Measurements from ENCODE around the gene MX1.

DNA sequence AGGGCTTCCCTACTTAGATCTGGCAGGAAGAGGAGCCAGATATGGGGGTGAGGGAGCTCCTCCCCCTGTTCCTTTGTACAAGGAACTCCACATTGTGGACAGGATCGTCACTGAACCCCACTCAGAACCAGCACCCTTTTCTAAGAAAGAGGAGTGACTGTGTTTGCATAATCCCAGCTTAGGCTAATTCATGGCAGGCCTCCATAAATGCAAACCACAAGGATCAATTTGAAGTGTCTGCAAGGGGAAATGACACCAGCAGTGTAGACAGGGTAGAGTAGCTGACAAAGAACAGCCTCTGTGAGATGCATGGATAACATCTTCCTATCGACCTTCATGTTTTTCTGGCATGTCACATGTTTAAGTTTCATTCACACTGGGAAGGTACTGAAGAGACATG is 11.7 kb downstream of the MX1 start:
- TF ChIP-seq EZH2 (IDR thresholded peaks at IDR 0.05; ENCODE audit: borderline replicate concordance, insufficient read depth, low read length, poor library complexity, severe bottlenecking): no peak
- no peak for TF ChIP-seq CTCF (IDR thresholded peaks at IDR 0.05; ENCODE audit: poor library complexity, severe bottlenecking)
- TF ChIP-seq EP300 (conservative IDR thresholded peaks at IDR 0.05; ENCODE audit: poor library complexity, severe bottlenecking): no peak
- no peak for TF ChIP-seq SMC3 (conservative IDR thresholded peaks at IDR 0.05; ENCODE audit: poor library complexity)
- TF ChIP-seq MXI1 (conservative IDR thresholded peaks at IDR 0.05; ENCODE audit: poor library complexity, severe bottlenecking): no peak
- no peak for TF ChIP-seq REST (IDR thresholded peaks at IDR 0.05; ENCODE audit: borderline replicate concordance)
- TF ChIP-seq POLR2AphosphoS5 (IDR thresholded peaks at IDR 0.05): no peak
